ENCODE measurements around the gene NECAB3.

DNA sequence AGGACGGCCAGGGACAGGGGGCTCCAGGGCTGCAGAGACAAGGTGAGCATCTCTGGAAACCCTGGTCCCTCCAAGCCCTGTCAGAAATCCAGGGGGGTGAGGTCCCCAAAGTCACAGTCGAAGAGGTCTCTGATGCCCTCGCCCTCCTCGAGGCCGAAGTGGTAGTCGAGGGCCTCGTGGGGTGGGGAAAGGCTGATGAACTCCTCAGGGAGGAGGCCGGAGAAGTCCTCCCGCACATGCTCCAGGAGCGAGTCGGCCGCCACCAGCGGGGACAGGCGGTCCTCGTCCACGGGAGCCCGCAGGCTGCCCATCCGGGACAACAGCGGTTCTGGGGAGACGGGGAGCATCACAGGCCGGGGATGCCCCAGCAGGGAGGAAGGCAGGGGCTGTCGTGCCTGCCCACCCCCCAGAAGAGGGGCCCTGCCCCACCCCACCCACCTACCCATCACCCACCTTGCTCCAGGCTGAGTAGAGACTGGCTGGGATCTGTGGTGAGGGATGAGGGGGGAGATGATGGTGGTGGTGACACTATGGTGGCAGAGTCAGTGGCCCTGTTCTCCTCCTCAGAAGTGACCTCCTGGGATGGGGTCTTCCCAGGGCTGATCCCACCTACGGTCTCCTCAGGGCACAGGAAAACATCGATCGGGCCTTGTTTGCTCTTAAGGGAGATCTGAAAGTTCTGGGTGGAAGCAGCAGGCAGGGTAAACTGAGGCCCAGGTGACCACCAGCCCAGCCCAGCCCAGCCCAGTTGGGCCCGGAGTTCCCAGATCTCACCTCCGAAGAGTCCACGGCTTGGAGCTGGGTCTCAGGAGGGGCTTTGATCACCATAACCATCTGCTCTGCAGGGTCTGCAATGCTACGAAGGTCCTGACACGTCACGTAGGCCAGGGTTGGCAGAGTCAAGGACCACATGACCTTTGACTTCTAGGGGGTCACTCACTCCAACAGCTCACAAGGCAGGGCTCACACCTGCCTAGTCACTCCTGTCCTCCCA is 2.7 kb upstream of the NECAB3 start:
- TF ChIP-seq CTCF (IDR thresholded peaks at IDR 0.05) (no peak), POLR2A (IDR thresholded peaks at IDR 0.05) (no peak), EP300 (IDR thresholded peaks at IDR 0.05) (no peak)

Measured in ovary (tissue), 3 donors.